Esophagus squamous epithelium (tissue), 5 donors: ENCODE data around the gene KRT84. TPM values are rescaled to one million over a fixed set of nuclear protein-coding genes. Genes with fewer than 3 reads are reported as not detected.

Experiments
- DNase-seq: peaks from one replicate; lab custom pipeline; 2025; lab: John Stamatoyannopoulos, UW
- H3K27ac ChIP-seq, 4 donors: fragments of 200-600 bp; sonication (generic); one replicate each; pipeline ENCODE4 v1.5.1; 2016 to 2019; ENCODE audit warnings: mild to moderate bottlenecking in 1 of 4
- H3K27me3 ChIP-seq, 4 donors: fragments of 200-600 bp; sonication (generic); 1 replicate in 3 of 4; 2 replicates in 1 of 4; pipeline versions ENCODE4 v1.5.1 to v1.6.0; 2017 to 2021; ENCODE audit warnings: antibody characterized with exemption in 1 of 4
- H3K36me3 ChIP-seq, 3 donors: fragments of 200-600 bp; sonication (generic); one replicate each; pipeline ENCODE4 v1.5.1; 2016 to 2019
- H3K4me1 ChIP-seq, 3 donors: fragments of 200-600 bp; sonication (generic); one replicate each; pipeline ENCODE4 v1.5.1; 2017 to 2019
- H3K4me3 ChIP-seq, 4 donors: fragments of 200-600 bp; sonication (generic); 1 replicate in 3 of 4; 2 replicates in 1 of 4; pipeline ENCODE4 v1.5.1; 2016 to 2019; ENCODE audit warnings: mild to moderate bottlenecking in 2 of 4, moderate library complexity in 1 of 4
- H3K9me3 ChIP-seq, 3 donors: fragments of 200-600 bp; sonication (generic); one replicate each; pipeline ENCODE4 v1.5.1; 2016 to 2019
- CTCF ChIP-seq, 6 experiments: fragments of 450-650 bp in 4 of 6; fragments of 200-600 bp in 2 of 6; sonication (generic) in 2 of 6; IDR thresholded peaks; one replicate each; pipeline ENCODE4 v1.5.1; 2016 to 2019; ENCODE audit warnings: antibody characterized with exemption in 6 of 6, mild to moderate bottlenecking in 4 of 6, moderate library complexity in 4 of 6
- POLR2A ChIP-seq, 4 donors: fragments of 450-650 bp; IDR thresholded peaks; one replicate each; pipeline ENCODE4 v1.6.1; 2017; ENCODE audit warnings: antibody characterized with exemption in 4 of 4, mild to moderate bottlenecking in 4 of 4, moderate library complexity in 3 of 4
- WGBS, 2 donors: methylation state at CpG; one replicate each; pipeline ENCODE4 v1.1.5; 2018; 5-methylcytosine and 5-hydroxymethylcytosine counted together
- intact Hi-C: fragments of 100-400 bp; cut with DNase I; formaldehyde crosslinking; loops from one replicate; pipeline ENCODE4 v1.15.0; 2022
- total RNA-seq, 4 donors: library from RNA; depleted of rRNA; stranded (reverse); fragments of >200 nt; gene quantifications; one replicate each; pipeline ENCODE4 v1.1.0, GENCODE V29; 2016
- donor health status: DM: yes; HTN: yes; CAD: no.

KRT84 gene
- total RNA-seq, 4 donors from 2014 or later = 0.30 TPM; not detected in 3

GRCh38 chr12:52358575-52359350 lies 26.7 kb downstream of the KRT84 start:
- no peak for DNase-seq
- Histone ChIP-seq H3K4me1 (peaks cover 0 to 21% (median 0%) of the 10 kb centered on the region in 3 donors), H3K4me3 (no peak overlapping the region), H3K9me3 (no peaks in the 10 kb centered on the region), H3K36me3 (no peaks in the 10 kb centered on the region), H3K27me3 (peaks cover 0 to 59% (median 0%) of the 10 kb centered on the region in 4 donors), H3K27ac (no peak overlapping the region)
- no peak for TF ChIP-seq CTCF (IDR thresholded peaks at IDR 0.05)
- 60 to 88% methylated on average over 1 to 2 of the region's 5 CpGs for WGBS, 2 donors
- intact Hi-C loops = no loop called here

- H3K9me3 ChIP-seq = no peaks in the 10 kb centered on the region
- H3K36me3 ChIP-seq = no peaks in the 10 kb centered on the region
- 87% methylated on average over 10 to 13 of the region's 20 CpGs for WGBS, 2 donors
- peaks cover 0 to 59% (median 0%) of the 10 kb centered on the region in 4 donors for H3K27me3 ChIP-seq
- peaks cover 0 to 22% (median 0%) of the 10 kb centered on the region in 3 donors for H3K4me1 ChIP-seq
- H3K4me3 ChIP-seq = no peak overlapping the region
- TF ChIP-seq CTCF (IDR thresholded peaks at IDR 0.05) (no peak), POLR2A (IDR thresholded peaks at IDR 0.05) (no peak)
- DNase-seq = no peak
- intact Hi-C loops = no loop called here
- H3K27ac ChIP-seq = no peak overlapping the region
Measured at GRCh38 chr12:52356762-52357580, 28.5 kb downstream of the KRT84 start.

- no peak overlapping the region for H3K4me3 ChIP-seq
- H3K36me3 ChIP-seq = no peaks in the 10 kb centered on the region
- no peak for TF ChIP-seq POLR2A (IDR thresholded peaks at IDR 0.05)
- WGBS, 2 donors = 83 to 86% methylated on average over 4 to 11 of the region's 56 CpGs
- no peaks in the 10 kb centered on the region for H3K9me3 ChIP-seq
- H3K4me1 ChIP-seq = peaks cover 0 to 27% (median 0%) of the 10 kb centered on the region in 3 donors
- DNase-seq = no peak
- no peak overlapping the region for H3K27ac ChIP-seq
- intact Hi-C loops = no loop called here
- H3K27me3 ChIP-seq = peaks cover 0 to 66% (median 0%) of the 10 kb centered on the region in 4 donors
Measured at GRCh38 chr12:52356031-52356761, 29.3 kb downstream of the KRT84 start.

- Histone ChIP-seq H3K9me3 (no peaks in the 10 kb centered on the region), H3K36me3 (no peaks in the 10 kb centered on the region), H3K4me1 (peaks cover 0 to 20% (median 0%) of the 10 kb centered on the region in 3 donors), H3K4me3 (no peak overlapping the region), H3K27me3 (peaks cover 0 to 76% (median 0%) of the 10 kb centered on the region in 4 donors), H3K27ac (no peak overlapping the region)
- TF ChIP-seq CTCF (IDR thresholded peaks at IDR 0.05) (no peak), POLR2A (IDR thresholded peaks at IDR 0.05) (no peak)
- WGBS, 2 donors = 89 to 90% methylated on average over 6 to 8 of the region's 8 CpGs
- intact Hi-C loops = no loop called here
- DNase-seq = no peak
Measured at GRCh38 chr12:52355176-52355575, 30.3 kb downstream of the KRT84 start.

GRCh38 chr12:52354200-52354599 lies 31.3 kb downstream of the KRT84 start:
- DNase-seq = no peak
- Histone ChIP-seq H3K27me3 (peaks cover 0 to 85% (median 0%) of the 10 kb centered on the region in 4 donors), H3K36me3 (no peaks in the 10 kb centered on the region), H3K4me1 (peaks cover 0 to 16% (median 0%) of the 10 kb centered on the region in 3 donors), H3K4me3 (no peak overlapping the region), H3K9me3 (no peaks in the 10 kb centered on the region), H3K27ac (no peak overlapping the region)
- WGBS, 2 donors = 20 to 40% methylated on average over 4 to 5 of the region's 5 CpGs
- TF ChIP-seq POLR2A (IDR thresholded peaks at IDR 0.05) = no peak
- no peak for TF ChIP-seq CTCF (IDR thresholded peaks at IDR 0.05)
- intact Hi-C loops = no loop called here
